NCI-H2171 treated with DMSO at 0.1 percent for 48 hours (cell line): Measurements from ENCODE around the gene SELENOH.
"Not testable (repeated sequence)": the region's sequence is repeated elsewhere in the genome, so short reads cannot be mapped to it uniquely, and the experiment has no call there.

ENCODE experiments used
- DNase-seq: peaks from one replicate; lab custom pipeline; 2025; lab: John Stamatoyannopoulos, UW

SELENOH gene, protein sequence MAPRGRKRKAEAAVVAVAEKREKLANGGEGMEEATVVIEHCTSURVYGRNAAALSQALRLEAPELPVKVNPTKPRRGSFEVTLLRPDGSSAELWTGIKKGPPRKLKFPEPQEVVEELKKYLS

DNA sequence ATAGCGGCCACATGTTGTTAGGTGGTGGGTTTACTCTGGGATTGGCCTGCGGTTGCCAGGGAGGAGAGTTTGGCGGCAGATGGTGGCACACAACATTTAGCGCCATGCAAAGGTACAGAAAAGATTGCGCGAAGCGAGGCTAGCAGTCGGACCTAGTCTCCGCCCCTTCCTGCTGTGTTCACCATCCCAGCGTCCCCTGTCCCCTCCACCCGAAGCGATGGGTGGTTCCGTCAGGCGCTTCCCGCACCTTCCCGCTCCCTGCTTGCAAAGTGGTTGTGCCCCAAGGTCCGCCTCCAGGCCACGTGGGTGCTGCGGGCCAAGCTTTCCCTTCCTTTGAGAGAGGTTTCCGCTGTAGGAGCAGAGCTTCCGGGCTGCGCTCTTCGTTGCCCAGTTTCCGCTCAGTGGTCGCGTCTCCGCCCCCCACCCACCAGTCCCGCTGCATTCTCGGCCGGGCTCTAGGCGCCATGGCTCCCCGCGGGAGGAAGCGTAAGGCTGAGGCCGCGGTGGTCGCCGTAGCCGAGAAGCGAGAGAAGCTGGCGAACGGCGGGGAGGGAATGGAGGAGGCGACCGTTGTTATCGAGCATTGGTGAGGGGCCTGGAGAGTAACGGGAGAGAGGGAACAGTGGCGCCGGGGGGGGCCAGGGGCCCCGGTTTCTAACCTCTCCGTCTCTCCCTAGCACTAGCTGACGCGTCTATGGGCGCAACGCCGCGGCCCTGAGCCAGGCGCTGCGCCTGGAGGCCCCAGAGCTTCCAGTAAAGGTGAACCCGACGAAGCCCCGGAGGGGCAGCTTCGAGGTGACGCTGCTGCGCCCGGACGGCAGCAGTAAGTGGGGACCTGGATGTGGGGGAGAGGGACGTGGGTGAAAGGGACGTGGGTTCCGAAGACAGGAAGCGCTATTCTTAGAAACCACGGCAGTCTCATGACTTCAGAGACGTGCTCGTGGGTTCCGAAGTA is at the start of gene SELENOH:
TSS of gene SELENOH (plus strand) at position 360 of the 955 bp plus-strand sequence. CDS start at position 465, 105 bp downstream.
- DNase-seq = peak; percentile 93

DNA sequence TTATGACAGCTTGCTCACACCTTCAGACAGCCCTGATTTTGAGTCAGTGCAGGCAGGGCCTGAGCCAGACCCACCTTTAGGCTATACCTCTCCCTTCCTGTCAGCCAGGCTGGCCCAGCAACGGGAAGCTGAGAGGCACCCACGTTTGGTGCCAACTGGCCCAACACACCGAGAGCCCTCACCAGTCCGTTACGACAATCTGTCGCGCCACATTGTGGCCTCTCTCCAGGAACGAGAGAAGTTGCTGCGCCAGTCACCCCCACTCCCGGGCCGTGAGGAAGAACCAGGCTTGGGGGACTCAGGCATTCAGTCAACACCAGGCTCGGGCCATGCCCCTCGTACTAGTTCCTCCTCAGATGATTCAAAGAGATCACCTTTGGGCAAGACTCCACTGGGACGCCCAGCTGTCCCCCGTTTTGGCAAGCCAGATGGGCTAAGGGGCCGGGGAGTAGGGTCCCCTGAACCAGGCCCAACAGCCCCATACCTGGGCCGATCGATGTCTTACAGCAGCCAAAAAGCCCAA is 42.4 kb upstream of the SELENOH start:
- no peak for DNase-seq

DNA sequence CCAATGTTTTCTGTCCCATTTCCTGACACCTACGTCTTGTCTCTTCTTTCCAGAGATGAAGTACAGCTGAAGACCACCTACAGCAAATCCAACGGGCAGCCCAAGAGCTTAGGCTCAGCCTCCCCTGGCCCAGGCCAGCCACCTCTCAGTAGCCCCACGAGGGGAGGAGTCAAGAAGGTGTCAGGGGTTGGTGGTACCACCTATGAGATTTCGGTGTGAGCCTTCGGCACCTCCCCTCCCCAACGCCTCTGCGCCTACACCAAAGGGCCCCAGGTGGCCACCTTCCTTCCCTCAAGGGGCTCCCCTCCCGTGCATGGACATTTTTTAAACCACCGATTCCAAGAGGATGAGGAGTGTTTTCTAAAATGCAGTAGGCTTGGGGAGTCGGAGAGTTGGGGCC is 41.5 kb upstream of the SELENOH start:
- DNase-seq = no peak

DNA sequence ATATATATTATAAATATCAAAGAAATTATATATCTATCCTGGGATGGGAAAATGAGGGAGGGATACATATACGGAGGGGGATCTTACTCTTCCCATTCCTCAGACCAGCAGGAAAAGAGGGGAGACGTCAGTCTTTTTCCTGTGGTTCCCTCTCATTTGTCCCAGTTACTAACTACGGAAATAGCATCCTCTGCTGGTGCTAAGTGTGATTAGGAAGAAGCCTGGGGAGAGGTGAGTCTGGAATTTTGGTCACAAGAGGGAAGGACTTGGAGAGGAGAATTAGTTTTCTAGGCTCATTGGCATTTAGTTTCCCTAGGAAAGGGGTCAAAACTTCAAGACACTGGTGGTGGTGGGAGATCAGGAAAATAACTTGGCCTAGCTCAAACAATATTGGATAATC is 40.9 kb upstream of the SELENOH start:
- no peak for DNase-seq

DNA sequence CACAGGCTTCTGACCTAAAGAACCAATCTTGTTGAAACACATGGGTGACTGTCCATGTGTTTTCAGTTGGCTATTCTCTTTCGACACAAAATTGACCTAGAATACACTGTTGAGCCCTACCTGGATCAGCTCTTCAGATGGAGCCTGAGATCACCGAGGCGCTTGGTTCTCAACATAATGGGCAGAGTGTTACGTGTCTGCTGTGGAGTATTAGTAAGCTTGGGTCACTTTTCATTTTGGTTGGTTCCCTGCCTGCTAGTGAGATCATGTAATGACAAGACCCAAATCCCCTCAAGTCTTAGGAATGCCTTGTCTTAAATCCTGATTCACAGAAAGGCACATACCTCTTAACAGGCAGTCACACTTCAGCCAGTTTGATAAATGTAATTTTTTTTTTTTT is 38.0 kb upstream of the SELENOH start:
- no peak for DNase-seq

DNA sequence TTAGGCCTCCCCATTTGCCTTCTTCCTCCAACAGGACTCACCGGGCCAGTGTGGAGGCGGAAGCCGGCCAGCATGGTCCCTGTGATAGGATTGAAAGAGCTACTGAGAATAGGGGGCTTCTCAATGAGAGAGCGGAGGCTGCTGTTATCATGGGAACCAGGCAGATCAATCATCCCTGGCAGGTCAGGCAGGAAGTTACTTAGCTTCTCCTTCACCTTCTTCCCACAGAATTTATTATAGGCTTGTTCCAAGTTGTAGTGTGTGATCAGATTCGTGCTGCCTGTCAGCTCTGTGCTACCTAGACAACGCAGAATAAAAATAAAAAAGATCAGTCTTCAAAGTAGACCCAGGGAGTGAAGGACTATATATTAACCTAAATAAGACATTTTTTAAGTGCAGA is 36.4 kb upstream of the SELENOH start:
- no peak for DNase-seq

DNA sequence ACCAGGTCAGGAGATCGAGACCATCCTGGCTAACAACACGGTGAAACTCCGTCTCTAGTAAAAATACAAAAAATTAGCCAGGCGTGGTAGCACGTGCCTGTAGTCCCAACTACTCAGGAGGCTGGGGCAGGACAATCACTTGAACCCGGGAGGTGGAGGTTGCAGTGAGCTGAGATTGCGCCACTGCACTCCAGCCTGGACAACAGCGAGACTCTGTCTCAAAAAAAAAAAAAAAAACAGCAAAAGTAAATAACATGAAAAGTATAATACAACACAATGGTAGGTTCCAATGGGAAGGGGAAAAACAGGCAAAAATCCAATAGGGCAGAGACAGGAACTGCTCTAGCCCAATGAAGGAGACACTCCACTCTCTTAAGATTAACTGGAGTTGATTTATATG is 35.9 kb upstream of the SELENOH start:
- not testable (repeated sequence) for DNase-seq

DNA sequence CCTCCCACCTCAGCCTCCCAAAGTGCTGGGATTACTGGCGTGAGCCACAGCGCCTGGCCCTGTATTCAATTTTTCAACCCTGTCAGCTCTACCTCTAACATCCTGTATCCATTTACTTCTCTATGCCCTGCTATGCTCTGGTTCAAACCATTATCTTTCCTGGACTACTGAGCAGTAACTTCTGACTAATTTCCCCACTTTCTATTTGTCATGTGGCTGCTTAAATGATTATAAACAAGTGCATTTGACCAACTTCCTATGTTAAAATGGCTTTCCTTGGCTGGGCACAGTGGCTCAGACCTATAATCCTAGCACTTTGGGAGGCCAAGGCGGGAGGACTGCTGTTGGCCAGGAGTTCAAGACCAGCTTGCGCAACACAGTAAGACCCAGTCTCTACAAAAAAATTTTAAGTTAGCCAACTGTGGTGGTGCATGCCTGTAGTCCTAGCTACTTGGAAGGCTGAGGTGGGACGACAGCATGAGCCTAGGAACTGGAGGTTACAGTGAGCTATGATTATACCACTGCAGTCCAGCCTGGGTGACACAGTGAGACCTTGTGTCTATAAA is 31.4 kb upstream of the SELENOH start:
- no peak for DNase-seq

DNA sequence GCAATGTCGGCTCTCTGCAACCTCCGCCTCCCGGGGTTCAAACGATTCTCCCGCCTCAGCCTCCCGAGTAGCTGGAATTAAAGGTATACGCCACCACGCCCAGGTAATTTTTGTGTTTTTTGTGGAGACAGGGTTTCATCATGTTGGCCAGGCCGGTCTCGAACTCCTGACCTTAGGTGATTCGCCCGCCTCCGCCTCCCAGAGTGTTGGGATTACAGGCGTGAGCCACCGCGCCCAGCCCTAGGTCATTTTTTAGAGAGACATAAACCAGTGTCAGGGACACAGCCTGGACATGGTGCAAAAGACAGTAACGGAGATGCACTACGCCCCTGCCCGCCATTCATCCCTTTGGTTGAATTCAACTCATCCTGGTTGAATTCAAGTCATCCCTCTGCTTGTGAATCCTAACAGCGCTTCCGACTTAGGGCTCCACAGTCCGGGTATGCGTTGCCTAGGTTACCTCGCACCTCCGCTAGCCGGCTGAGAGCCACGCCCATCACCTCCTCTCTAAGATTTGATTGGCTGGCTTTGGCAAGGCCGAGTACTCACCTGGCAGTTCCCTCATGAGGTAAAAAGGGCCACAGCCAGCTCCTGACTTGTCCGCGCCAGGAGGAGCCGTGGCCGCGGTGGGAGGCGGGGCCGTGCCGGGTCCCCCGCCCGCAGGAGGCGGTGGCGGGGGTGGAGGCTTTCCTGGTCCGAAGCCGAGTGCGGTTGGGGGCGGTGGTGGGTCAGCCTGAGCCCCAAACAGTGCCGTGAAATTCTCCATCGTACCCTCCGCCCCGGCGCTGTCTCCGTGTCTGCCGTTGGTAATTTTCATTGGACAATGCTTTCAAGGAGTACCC is 29.7 kb upstream of the SELENOH start, which contains the start of gene MED19:
TSS of gene MED19 (minus strand) at position 802 of the 842 bp plus-strand sequence. CDS start at position 766, 36 bp downstream.
- DNase-seq = peak; percentile 81

DNA sequence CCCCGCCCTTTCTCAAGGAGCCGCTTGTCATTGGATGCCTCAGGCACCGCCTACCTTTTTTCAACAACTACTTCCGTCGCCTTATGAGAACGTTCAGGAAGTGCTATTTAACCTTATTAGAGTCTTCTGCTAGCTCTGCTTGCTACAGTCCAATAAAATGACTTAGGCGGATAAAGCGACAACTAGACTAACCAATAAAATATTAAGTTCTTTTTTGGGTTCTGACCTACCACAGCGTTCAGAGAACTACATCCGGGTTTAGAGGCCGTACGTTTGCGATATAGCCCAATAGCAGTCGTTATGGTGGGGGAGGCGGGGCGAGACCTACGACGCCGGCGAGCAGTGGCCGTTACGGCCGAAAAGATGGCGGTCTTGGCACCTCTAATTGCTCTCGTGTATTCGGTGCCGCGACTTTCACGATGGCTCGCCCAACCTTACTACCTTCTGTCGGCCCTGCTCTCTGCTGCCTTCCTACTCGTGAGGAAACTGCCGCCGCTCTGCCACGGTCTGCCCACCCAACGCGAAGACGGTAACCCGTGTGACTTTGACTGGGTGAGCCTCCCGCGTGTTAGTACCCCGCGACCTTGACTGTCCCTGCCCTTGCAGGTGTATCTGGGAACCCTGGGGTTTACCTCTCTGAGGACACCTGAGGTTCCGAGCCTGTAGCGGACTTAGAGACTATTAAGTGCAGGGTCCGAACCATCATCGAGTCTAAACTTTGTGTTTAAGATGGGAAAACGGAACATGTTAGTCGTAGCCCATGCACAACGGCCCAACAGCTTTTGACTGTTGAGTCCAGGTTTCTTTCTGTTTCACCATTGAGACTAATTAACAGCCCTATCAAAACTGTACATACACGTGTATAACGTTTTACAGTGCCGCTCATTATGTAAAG is 28.8 kb upstream of the SELENOH start, which contains the start of gene TMX2:
TSS of gene TMX2 (plus strand) at position 338 of the 895 bp plus-strand sequence. CDS start at position 364, 26 bp downstream.
- DNase-seq = peak; percentile 97

DNA sequence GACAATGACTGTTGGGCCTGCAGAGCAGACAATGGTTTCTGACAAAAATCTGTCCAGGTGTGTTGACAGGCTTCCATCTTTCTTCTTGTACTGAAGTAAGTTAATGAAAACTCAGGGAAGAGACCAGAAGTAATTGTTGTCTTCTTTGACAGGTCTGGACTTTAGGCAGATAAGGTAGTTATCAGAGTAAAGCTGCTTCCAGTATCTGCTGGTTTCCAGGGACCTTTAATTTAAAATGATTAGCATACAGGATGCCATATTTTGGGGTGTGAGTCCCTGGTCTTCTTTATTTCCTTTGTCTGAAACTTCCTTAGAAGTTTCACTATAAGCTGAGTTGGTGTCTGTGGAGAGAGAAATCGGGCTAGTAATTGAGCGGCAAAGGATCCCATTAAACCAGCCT is 27.5 kb upstream of the SELENOH start:
- no peak for DNase-seq

DNA sequence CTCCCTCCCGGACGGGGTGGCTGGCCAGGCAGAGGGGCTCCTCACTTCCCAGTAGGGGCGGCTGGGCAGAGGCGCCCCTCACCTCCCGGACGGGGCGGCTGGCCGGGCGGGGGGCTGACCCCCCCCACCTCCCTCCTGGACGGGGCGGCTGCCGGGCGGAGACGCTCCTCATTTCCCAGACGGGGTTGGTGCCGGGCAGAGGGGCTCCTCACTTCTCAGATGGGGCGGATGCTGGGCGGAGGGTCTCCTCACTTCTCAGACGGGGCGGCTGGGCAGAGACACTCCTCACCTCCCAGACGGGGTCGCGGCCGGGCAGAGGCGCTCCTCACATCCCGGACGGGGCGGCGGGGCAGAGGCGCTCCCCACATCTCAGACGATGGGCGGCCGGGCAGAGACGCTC is 24.6 kb upstream of the SELENOH start:
- not testable (repeated sequence) for DNase-seq

DNA sequence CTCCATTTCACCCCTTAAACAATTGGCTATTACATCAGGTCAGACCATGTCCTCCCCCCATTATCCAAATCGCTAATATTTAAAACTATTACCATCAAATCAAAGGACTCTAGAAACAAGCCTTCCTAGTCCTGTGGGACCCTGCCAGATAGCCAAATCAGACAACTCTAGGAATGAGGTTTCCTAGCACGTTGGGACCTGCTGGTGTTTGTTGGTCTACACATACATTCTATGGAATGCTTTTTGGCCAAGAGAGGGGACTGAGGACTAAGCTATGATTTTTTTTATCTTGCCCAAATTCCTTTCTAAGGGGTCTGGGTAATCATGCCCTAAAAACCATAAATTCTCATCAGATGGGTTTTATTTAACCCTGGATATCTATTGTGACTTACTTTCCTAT is 14.1 kb upstream of the SELENOH start:
- no peak for DNase-seq

DNA sequence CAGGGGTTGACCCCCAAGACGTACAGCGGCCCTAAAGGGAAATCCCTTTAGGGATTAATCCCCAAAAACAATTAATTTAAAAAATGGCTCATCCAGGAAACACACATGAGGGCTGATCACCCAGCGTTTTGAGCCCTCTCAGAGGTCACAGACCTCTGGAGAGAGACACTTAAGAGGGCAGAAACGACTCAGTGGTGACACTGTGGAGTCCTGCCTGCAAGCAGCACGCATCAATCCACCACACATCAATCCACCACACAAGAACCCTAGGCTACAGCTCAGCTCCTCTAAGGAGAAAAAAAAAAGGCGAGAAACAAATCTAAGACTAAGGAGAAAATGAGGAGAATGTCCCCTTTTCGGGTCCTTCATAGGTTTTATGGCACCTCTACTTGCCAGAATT is 12.5 kb upstream of the SELENOH start:
- DNase-seq = no peak

DNA sequence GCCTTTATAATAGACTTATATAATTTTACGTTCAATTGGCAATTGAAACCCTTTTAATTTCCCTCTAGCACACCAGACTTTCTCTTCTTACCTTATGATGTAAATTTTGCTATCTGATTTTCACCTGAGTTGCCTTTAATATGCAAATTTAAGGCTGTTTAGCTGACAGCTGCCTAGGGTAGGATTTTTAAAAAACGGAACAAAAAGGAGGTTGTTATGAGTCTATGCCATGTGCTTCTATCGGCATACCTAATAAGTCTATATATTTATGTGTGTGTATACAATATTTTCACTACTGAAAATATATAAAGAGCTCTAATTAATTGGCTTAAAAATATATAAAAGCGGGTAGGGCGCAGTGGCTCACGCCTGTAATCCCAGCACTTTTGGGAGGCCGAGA is 11.8 kb upstream of the SELENOH start:
- no peak for DNase-seq

DNA sequence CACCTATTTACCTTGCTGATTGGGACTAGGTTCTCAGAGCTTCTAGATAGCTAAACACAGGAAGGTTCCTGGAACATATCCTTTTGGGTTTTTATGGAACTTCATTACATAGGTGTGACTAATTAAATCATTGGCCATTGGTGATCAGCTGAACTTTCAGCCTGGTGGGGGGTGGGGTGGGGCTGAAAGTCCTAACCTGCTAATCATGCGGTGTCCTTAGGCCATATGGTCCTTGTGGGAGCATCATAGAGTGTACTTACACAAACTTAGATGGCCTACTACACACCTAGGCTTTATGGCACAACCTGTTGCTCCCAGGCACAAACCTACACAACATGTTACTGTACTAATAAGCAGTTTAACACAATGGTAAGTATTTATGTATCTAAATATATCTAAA is 8.6 kb upstream of the SELENOH start:
- no peak for DNase-seq

DNA sequence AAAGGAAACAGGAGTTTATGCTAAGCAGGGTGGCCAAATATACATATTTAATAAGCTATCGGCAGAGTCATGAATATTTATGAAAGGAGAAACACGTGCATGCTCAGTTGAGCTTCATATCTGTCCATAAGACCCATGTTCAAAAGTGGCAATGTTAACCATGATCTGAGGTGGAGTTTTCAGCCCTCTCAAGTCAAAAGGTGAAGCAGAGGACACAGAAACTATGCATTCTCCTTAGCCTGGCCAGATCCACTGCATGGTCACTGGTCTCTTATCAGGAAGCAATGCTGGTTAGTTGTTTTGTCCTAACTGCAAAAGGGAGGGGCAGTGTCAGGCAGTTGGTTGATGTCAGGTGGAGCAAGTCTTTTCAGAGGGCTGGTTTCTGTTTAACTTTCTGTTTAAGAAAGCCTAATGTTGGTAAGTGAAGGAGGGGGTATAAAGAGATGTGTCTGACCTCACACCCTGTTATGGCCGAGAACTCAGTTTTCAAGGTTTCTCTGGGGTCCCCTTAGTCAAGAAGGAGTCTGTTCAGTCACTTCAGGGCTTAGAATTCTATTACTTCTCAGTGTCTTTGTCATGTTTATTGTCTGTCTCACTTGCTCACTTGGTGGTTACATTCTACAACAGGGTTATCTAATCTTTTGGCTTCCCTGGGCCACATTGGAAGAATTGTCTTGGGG is 5.5 kb upstream of the SELENOH start:
- DNase-seq = no peak

DNA sequence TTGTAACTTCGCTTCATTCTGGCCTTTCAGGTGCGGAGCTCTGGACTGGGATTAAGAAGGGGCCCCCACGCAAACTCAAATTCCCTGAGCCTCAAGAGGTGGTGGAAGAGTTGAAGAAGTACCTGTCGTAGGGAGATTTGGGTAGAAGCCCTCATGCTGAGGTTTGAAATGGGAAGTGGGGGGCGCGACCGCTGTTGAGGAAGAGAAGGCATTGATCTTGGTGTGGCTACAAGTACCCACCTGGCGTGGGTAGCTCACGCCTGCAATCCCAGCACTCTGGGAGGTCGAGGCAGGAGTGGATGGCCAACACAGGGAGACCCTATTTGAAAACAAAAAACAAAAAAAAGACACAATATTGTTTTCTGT is 779 bp downstream of the SELENOH start:
- DNase-seq = no peak

DNA sequence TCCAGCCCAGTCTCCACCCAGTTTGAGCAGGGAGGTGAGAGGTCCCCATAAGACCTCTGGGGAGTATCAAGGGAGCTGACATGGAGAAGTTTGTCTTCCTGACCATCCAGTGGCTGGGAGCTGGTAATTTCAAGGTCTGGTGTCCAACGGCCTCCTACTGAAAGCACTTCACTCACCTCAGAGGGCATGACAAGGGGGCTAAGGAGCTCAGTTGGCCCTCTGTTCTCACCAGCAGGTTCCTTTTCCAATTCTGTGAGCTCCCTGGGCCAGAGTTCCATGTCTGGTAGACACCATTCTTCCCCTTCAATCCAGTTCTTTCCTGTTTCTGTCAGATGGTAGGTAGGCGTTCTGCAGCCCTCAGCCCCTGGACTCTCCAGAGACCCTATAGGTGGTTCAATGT is 3.1 kb downstream of the SELENOH start:
- DNase-seq = no peak

DNA sequence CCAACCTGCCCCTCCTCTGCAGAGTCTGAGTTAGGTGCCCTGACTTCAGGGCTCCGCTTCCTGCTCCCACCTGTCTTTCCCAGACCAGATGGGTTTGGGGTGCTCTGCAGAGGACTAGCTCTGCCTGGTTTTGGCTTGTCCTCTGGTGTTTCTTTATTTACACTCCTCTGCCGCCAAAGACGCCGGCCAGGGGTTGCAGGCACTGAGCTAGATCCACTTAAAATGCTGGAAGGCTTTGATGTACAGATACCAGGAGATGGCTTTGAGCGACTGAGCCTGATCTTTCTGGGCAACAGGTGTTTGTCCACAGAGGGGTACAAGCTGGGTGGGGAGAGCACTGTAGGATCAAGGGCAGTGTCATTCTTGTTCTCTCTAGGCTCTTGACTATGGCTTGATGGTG is 3.9 kb downstream of the SELENOH start:
- no peak for DNase-seq
